H1 (cell line): ENCODE data around the gene OSR1. TPM values are rescaled to one million over a fixed set of nuclear protein-coding genes. Genes with fewer than 3 reads are reported as not detected.

ENCODE experiments used
- CTCF ChIA-PET: fragments of 300-600 bp; sonication (Branson Sonifier 250); formaldehyde crosslinking; loops from one replicate; lab custom pipeline; 2021; ENCODE audit not compliant: partially characterized antibody; lab: Charles Lee
- POLR2A ChIA-PET: fragments of 300-600 bp; sonication (Branson Sonifier 250); formaldehyde crosslinking; loops from one replicate; lab custom pipeline; 2021; ENCODE audit warnings: inconsistent platforms; ENCODE audit not compliant: partially characterized antibody; lab: Charles Lee
- DNase-seq, 2 experiments: peaks; one replicate each; pipeline versions ENCODE4 v3.0.0 to v3.0.0-alpha.2; 2010 to 2022; ENCODE audit warnings: low spot score in 2 of 2, low read depth in 1 of 2, mixed read lengths in 1 of 2
- FAIRE-seq: peaks from 2 replicates; lab custom pipeline; 2011; peaks lifted over from hg19 to GRCh38; lab: Jason Lieb, UNC
- H2AFZ ChIP-seq: 2 replicates; pipeline ENCODE4 v1.8.1; 2012; ENCODE audit warnings: low read length, inconsistent platforms
- H2AK5ac ChIP-seq: 2 replicates; pipeline ENCODE4 v1.6.1; 2013; ENCODE audit warnings: low read depth, low read length
- H2BK120ac ChIP-seq: replicated peaks from 2 replicates; pipeline ENCODE3; 2013; ENCODE audit warnings: low read depth, low read length, inconsistent platforms
- H2BK12ac ChIP-seq: 2 replicates; pipeline ENCODE4 v1.6.1; 2013; ENCODE audit warnings: low read depth, low read length
- H2BK15ac ChIP-seq: 2 replicates; pipeline ENCODE4 v1.6.1; 2013; ENCODE audit warnings: low read length
- H2BK20ac ChIP-seq: 2 replicates; pipeline ENCODE4 v1.6.1; 2013; ENCODE audit warnings: low read length
- H2BK5ac ChIP-seq: 2 replicates; pipeline ENCODE4 v1.6.1; 2013; ENCODE audit warnings: low read depth, low read length
- H3K14ac ChIP-seq: 2 replicates; pipeline ENCODE4 v1.6.1; 2013; ENCODE audit warnings: inconsistent platforms; ENCODE audit not compliant: insufficient read length
- H3K18ac ChIP-seq: 2 replicates; pipeline ENCODE4 v1.6.1; 2013; ENCODE audit warnings: low read length; ENCODE audit errors: extremely low read depth
- H3K23ac ChIP-seq: 2 replicates; pipeline ENCODE4 v1.6.1; 2013; ENCODE audit warnings: inconsistent platforms; ENCODE audit not compliant: insufficient read length
- H3K23me2 ChIP-seq: 2 replicates; pipeline ENCODE4 v1.6.1; 2013; ENCODE audit warnings: low read depth, low read length
- H3K27ac ChIP-seq: 2 replicates; pipeline ENCODE4 v1.6.1; 2011; ENCODE audit warnings: low read depth, low read length, inconsistent platforms
- H3K27me3 ChIP-seq, 4 experiments: replicated peaks in 1 of 4; 1 replicate in 1 of 4; 2 replicates in 3 of 4; pipeline versions ENCODE4 v1.6.1 to v1.8.1; 2011 to 2013; ENCODE audit warnings: low read length in 3 of 4, mild to moderate bottlenecking in 3 of 4, inconsistent platforms in 2 of 4, mixed read lengths in 2 of 4, moderate library complexity in 1 of 4; ENCODE audit not compliant: control insufficient read depth in 3 of 4, insufficient read depth in 3 of 4; ENCODE audit errors: extremely low read depth in 1 of 4
- H3K36me3 ChIP-seq, 4 experiments: 2 replicates each; pipeline versions ENCODE4 v1.6.1 to v1.8.1; 2011 to 2013; ENCODE audit warnings: mild to moderate bottlenecking in 4 of 4, low read length in 3 of 4, moderate library complexity in 2 of 4, control low read depth in 1 of 4, inconsistent platforms in 1 of 4; ENCODE audit not compliant: insufficient read depth in 4 of 4, control insufficient read depth in 2 of 4
- H3K4ac ChIP-seq: replicated peaks from 2 replicates; pipeline ENCODE3; 2013; ENCODE audit warnings: low read length, low read depth, mixed read lengths, inconsistent platforms; ENCODE audit not compliant: insufficient read length
- H3K4me1 ChIP-seq, 4 experiments: replicated peaks in 1 of 4; 1 replicate in 1 of 4; 2 replicates in 3 of 4; pipeline versions ENCODE4 v1.6.1 to v1.8.1; 2011 to 2013; ENCODE audit warnings: low read length in 3 of 4, inconsistent platforms in 2 of 4, mixed read lengths in 1 of 4; ENCODE audit not compliant: insufficient read depth in 4 of 4, control insufficient read depth in 3 of 4
- H3K4me2 ChIP-seq, 2 experiments: 2 replicates each; pipeline versions ENCODE4 v1.6.1 to v1.8.1; 2011 to 2013; ENCODE audit warnings: low read depth in 2 of 2, low read length in 2 of 2, control low read depth in 1 of 2, inconsistent platforms in 1 of 2, mild to moderate bottlenecking in 1 of 2; ENCODE audit not compliant: insufficient read depth in 1 of 2
- H3K4me3 ChIP-seq, 4 experiments: fragments of 200-600, 300-600 bp in 1 of 4; sonication (generic), shearing (Covaris generic), sonication (Bioruptor Twin) in 1 of 4; 2 replicates each; pipeline versions ENCODE4 v1.5.1 to v1.8.1; 2011 to 2016; ENCODE audit warnings: low read length in 4 of 4, low read depth in 3 of 4, control low read depth in 2 of 4, inconsistent platforms in 2 of 4, mild to moderate bottlenecking in 2 of 4, mixed read lengths in 1 of 4, moderate library complexity in 1 of 4; ENCODE audit not compliant: insufficient read depth in 2 of 4; ENCODE audit errors: extremely low read depth in 1 of 4
- H3K56ac ChIP-seq: replicated peaks from 2 replicates; pipeline ENCODE3; 2013; ENCODE audit warnings: low read depth, mild to moderate bottlenecking, mixed read lengths, low read length, inconsistent platforms; ENCODE audit not compliant: insufficient read length
- H3K79me1 ChIP-seq: 2 replicates; pipeline ENCODE4 v1.6.1; 2013; ENCODE audit warnings: low read depth, low read length, control low read depth
- H3K79me2 ChIP-seq, 2 experiments: 2 replicates each; pipeline versions ENCODE4 v1.6.1 to v1.8.1; 2012 to 2013; ENCODE audit warnings: low read length in 2 of 2, mild to moderate bottlenecking in 2 of 2, inconsistent platforms in 1 of 2; ENCODE audit not compliant: insufficient read depth in 2 of 2, control insufficient read depth in 1 of 2
- H3K9ac ChIP-seq, 4 experiments: replicated peaks in 1 of 4; 1 replicate in 1 of 4; 2 replicates in 3 of 4; pipeline versions ENCODE4 v1.6.1 to v1.8.1; 2011 to 2013; ENCODE audit warnings: low read depth in 3 of 4, low read length in 3 of 4, control low read depth in 2 of 4, mild to moderate bottlenecking in 2 of 4, moderate library complexity in 2 of 4, inconsistent platforms in 1 of 4; ENCODE audit errors: extremely low read depth in 1 of 4
- H3K9me3 ChIP-seq, 2 experiments: 2 replicates each; pipeline versions ENCODE4 v1.6.1 to v1.8.1; 2012 to 2013; ENCODE audit warnings: mild to moderate bottlenecking in 2 of 2, moderate library complexity in 2 of 2, control low read depth in 1 of 2, inconsistent platforms in 1 of 2, low read depth in 1 of 2, low read length in 1 of 2, mixed read lengths in 1 of 2; ENCODE audit not compliant: insufficient read depth in 2 of 2
- H4K20me1 ChIP-seq, 2 experiments: replicated peaks in 1 of 2; 2 replicates each; pipeline versions ENCODE3 to v1.8.1; 2011 to 2013; ENCODE audit warnings: inconsistent platforms in 2 of 2, low read length in 2 of 2, mild to moderate bottlenecking in 1 of 2; ENCODE audit not compliant: insufficient read depth in 2 of 2, control insufficient read depth in 1 of 2
- H4K5ac ChIP-seq: 2 replicates; pipeline ENCODE4 v1.6.1; 2013; ENCODE audit warnings: low read length, low read depth, mixed read lengths, inconsistent platforms; ENCODE audit not compliant: insufficient read length
- H4K8ac ChIP-seq: 2 replicates; pipeline ENCODE4 v1.8.0; 2013; ENCODE audit warnings: mild to moderate bottlenecking, moderate library complexity, low read length, inconsistent platforms; ENCODE audit not compliant: insufficient read depth; ENCODE audit errors: extremely low read depth
- H4K91ac ChIP-seq: replicated peaks from 2 replicates; pipeline ENCODE3; 2013; ENCODE audit warnings: low read length, mixed read lengths, inconsistent platforms; ENCODE audit not compliant: insufficient read length
- KDM1A ChIP-seq: fragments of 200-600, 300-600 bp; sonication (generic); IDR thresholded peaks from 2 replicates; pipeline ENCODE4 v1.7.1; 2016; ENCODE audit warnings: mild to moderate bottlenecking, low read length, borderline replicate concordance
- polyA plus RNA-seq, 7 experiments: library from polyadenylated mRNA; depleted of rRNA in 3 of 7; stranded (reverse) in 5 of 7; unstranded in 2 of 7; fragments of >200 nt in 5 of 7; fragments of 200-250 nt in 2 of 7; gene quantifications; 1 replicate in 5 of 7; 2 replicates in 1 of 7; 4 replicates in 1 of 7; pipeline versions ENCODE4 v1.2.1 to v1.2.3, GENCODE V29; 2011 to 2013; ENCODE audit warnings: missing spikeins in 2 of 7, mixed read lengths in 2 of 7
- total RNA-seq: library from RNA; stranded (reverse); fragmentation: NEBNext Ultra II Directional; extraction: Animal tissue kit (Norgen Biotek cat#: 25700); gene quantifications from 2 replicates; pipeline ENCODE4 v1.2.1, GENCODE V29; 2021

OSR1 gene
- total and polyA plus RNA-seq, 2 of the 8 experiments (the other 6 are each of a cell fraction or from before 2014, with no cell fraction given), result 0.05 to 0.22 TPM

- Histone ChIP-seq H4K91ac (no peak overlapping the region), H2BK12ac (no peak overlapping the region), H3K4me3 (no peak overlapping the region), H4K5ac (no peak overlapping the region), H3K14ac (no peak overlapping the region), H3K18ac (no peak overlapping the region), H3K56ac (no peak overlapping the region), H3K4ac (no peak overlapping the region), H3K9me3 (peaks cover 0 to 2% of the 10 kb centered on the region in 2 experiments; a peak in 1 of 4 replicates), H3K9ac (no peak overlapping the region), H3K27ac (no peak overlapping the region), H3K79me1 (no peaks in the 10 kb centered on the region), H3K23me2 (no peaks in the 10 kb centered on the region), H3K4me1 (no peaks in the 10 kb centered on the region), H2BK5ac (no peak overlapping the region), H2BK120ac (no peak overlapping the region), H2BK20ac (no peak overlapping the region), H2BK15ac (no peak overlapping the region), H3K23ac (no peak overlapping the region), H3K4me2 (no peak overlapping the region), H3K79me2 (no peaks in the 10 kb centered on the region), H4K20me1 (no peaks in the 10 kb centered on the region), H3K36me3 (no peaks in the 10 kb centered on the region), H4K8ac (no peak overlapping the region), H2AK5ac (no peak overlapping the region), H2AFZ (no peak overlapping the region), H3K27me3 (no peaks in the 10 kb centered on the region)
- DNase-seq (no peak), FAIRE-seq (no peak)
- ChIA-PET POLR2A (no interaction called here), CTCF (interaction anchor here (0.8 kb wide), 1 partner anchor 20 kb away, joined by 3 read pairs; no protein-coding TSS in a partner anchor)
- TF ChIP-seq KDM1A, result no peak
These were observed 36.5 kb downstream of the OSR1 start for GRCh38 chr2:19321946-19322345.
